Activated T-cell treated with anti-CD3 and anti-CD28 coated beads, Interleukin-2, amount 50 U/mL, for 48 hours (primary cell): ENCODE results near the gene THBS1.

Experiments used
- DNase-seq, 2 experiments: peaks; one replicate each; pipeline ENCODE4 v3.0.0-alpha.2; 2020

Gene THBS1

GRCh38 chr15:39575180-39575579 is 5.7 kb upstream of the THBS1 start:
- DNase-seq: no peak

GRCh38 chr15:39578851-39579486 is 1.9 kb upstream of the THBS1 start:
- DNase-seq: no peak

GRCh38 chr15:39579487-39580116 is 1.3 kb upstream of the THBS1 start:
- DNase-seq: no peak

- DNase-seq: peak; percentile 94 to 96
Measured at GRCh38 chr15:39580117-39580484, 778 bp upstream of the THBS1 start.

GRCh38 chr15:39581242-39581792 is 438 bp downstream of the THBS1 start:
- no peak for DNase-seq

- no peak for DNase-seq
Measured at GRCh38 chr15:39581793-39582285, 960 bp downstream of the THBS1 start.

GRCh38 chr15:39582286-39582976 is 1.6 kb downstream of the THBS1 start:
- no peak for DNase-seq

GRCh38 chr15:39582977-39583595 is 2.2 kb downstream of the THBS1 start:
- DNase-seq: no peak

- DNase-seq: peak; percentile 56 to 59
Measured at GRCh38 chr15:39583596-39584265, 2.9 kb downstream of the THBS1 start.

- DNase-seq: no peak
Measured at GRCh38 chr15:39584266-39584659, 3.4 kb downstream of the THBS1 start.

- DNase-seq: no peak
Measured at GRCh38 chr15:39584662-39585388, 3.9 kb downstream of the THBS1 start.

GRCh38 chr15:39585389-39585841 is 4.5 kb downstream of the THBS1 start:
- DNase-seq: no peak

- no peak for DNase-seq
Measured at GRCh38 chr15:39585871-39586301, 5.0 kb downstream of the THBS1 start.

GRCh38 chr15:39586387-39587095 is 5.7 kb downstream of the THBS1 start:
- DNase-seq: no peak

- no peak for DNase-seq
Measured at GRCh38 chr15:39587096-39587721, 6.3 kb downstream of the THBS1 start.

GRCh38 chr15:39587731-39588530 is 7.1 kb downstream of the THBS1 start:
- DNase-seq: no peak

- no peak for DNase-seq
Measured at GRCh38 chr15:39588531-39589192, 7.8 kb downstream of the THBS1 start.

GRCh38 chr15:39589193-39589814 is 8.4 kb downstream of the THBS1 start:
- no peak for DNase-seq
